ENCODE measurements around the gene RCAN3. TPM values are rescaled to one million over a fixed set of nuclear protein-coding genes. Genes with fewer than 3 reads are reported as not detected.

Gene RCAN3
- total and polyA plus RNA-seq, 2 of the 13 experiments (the other 11 are each of a cell fraction or from before 2014, with no cell fraction given): 12.2 to 13.3 TPM

DNA sequence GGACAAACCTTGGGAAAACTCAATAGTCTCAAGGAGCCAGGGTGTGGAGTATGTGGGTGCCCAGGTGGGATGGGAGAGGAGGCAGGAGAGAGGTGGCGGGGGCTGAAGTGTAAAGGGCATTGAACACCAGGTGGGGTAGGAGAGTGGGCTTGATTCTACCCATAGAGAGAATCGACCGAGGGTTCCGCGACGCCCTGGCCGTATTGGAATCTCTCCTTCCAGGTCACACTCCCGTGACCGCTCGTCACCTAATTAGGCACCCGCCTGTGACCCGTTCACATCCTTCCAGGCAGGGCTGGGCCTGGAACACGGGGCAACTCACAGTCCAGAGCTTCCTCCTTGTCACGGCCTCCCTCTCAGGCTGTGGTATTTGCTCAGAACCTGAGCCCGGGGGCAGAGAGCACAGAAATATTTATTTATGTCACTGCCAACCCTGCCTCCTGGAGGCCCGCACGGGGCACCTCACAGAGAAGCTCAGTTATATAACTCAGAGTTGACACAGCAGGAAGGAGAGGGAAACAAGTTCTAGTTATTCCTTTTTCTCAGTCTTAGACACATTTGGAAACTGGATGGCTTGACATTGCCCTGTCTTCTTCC lies 65.3 kb downstream of the RCAN3 start (continued):
- TF ChIP-seq, protein P1, sequence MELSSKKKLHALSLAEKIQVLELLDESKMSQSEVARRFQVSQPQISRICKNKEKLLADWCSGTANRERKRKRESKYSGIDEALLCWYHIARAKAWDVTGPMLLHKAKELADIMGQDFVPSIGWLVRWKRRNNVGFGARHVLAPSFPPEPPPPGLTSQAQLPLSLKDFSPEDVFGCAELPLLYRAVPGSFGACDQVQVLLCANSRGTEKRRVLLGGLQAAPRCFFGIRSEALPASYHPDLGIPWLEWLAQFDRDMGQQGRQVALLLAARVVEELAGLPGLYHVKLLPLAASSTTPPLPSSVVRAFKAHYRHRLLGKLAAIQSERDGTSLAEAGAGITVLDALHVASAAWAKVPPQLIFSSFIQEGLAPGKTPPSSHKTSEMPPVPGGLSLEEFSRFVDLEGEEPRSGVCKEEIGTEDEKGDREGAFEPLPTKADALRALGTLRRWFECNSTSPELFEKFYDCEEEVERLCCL (CRISPR knock-in tag; IDR thresholded peaks at IDR 0.05; ENCODE audit: borderline replicate concordance): no peak
- 0 out of 2 replicates have a peak, but pooled peaks have one; percentile 40 for TF ChIP-seq HNF1A (IDR thresholded peaks at IDR 0.05; ENCODE audit: low read depth)
- peak; percentile 75; the same call in 1 of the 2 replicates for TF ChIP-seq HNF1A (CRISPR knock-in tag; IDR thresholded peaks at IDR 0.05; ENCODE audit: borderline replicate concordance)
- peak; percentile 67; the same call in 1 of the 2 replicates for TF ChIP-seq ZNF205 (CRISPR knock-in tag; IDR thresholded peaks at IDR 0.05)
- no peak for TF ChIP-seq ZSCAN30 (CRISPR knock-in tag; IDR thresholded peaks at IDR 0.05)
- TF ChIP-seq ZNF318 (CRISPR knock-in tag; IDR thresholded peaks at IDR 0.05): no peak
- TF ChIP-seq PAWR (CRISPR knock-in tag; IDR thresholded peaks at IDR 0.05; ENCODE audit: borderline replicate concordance): no peak
- peak; percentile 66; the same call in 1 of the 2 replicates for TF ChIP-seq CCDC6 (CRISPR knock-in tag; IDR thresholded peaks at IDR 0.05)
- TF ChIP-seq, protein P2, sequence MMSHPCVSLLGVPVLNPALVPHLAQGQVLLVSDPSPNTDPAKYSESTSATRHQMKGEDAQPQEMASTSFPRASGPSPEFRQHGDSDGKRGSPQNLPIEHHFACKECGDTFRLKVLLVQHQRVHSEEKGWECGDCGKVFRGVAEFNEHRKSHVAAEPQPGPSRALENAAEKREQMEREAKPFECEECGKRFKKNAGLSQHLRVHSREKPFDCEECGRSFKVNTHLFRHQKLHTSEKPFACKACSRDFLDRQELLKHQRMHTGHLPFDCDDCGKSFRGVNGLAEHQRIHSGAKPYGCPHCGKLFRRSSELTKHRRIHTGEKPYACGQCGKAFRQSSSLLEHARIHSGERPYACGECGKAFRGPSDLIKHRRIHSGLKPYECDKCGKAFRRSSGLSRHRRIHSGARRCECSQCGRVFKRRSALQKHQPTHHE (CRISPR knock-in tag; IDR thresholded peaks at IDR 0.05; ENCODE audit: borderline replicate concordance): peak; percentile 66; the same call in 1 of the 2 replicates
- TF ChIP-seq ZNF225 (CRISPR knock-in tag; IDR thresholded peaks at IDR 0.05): no peak
- TF ChIP-seq ZNF460 (CRISPR knock-in tag; IDR thresholded peaks at IDR 0.05; ENCODE audit: borderline replicate concordance): no peak
- TF ChIP-seq SMARCE1 (IDR thresholded peaks at IDR 0.05; ENCODE audit: borderline replicate concordance): no peak
- peak; percentile 76; the same call in 1 of the 2 replicates for TF ChIP-seq ZBTB7B (CRISPR knock-in tag; IDR thresholded peaks at IDR 0.05)
- TF ChIP-seq STAG1 (CRISPR knock-in tag; IDR thresholded peaks at IDR 0.05): peak; percentile 41

Measured in HepG2 (cell line).